NCI-H2081 treated with DMSO at 0.1 percent for 48 hours (cell line): ENCODE data around the gene PSMB10.

Source experiments
- DNase-seq: peaks from one replicate; lab custom pipeline; 2025; lab: John Stamatoyannopoulos, UW

Gene PSMB10

DNA sequence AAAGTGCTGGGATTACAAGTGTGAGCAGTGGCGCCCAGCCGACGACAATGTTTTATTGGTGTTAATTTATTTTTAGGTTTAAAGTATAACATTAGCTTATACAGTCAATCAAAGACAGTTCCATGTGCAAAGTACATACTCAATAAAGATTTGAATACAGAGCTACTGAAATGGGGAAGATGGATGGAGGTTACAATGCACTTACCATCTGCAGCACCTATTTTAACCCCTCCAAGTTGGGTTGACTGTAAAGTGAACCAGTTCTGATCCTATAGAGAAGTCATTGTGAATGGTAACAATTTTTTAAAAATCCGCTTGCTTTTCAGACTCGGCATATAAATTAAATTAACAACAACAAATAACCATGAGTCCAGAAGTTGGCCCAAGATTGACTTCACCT lies 44.3 kb downstream of the PSMB10 start:
- DNase-seq, result no peak

DNA sequence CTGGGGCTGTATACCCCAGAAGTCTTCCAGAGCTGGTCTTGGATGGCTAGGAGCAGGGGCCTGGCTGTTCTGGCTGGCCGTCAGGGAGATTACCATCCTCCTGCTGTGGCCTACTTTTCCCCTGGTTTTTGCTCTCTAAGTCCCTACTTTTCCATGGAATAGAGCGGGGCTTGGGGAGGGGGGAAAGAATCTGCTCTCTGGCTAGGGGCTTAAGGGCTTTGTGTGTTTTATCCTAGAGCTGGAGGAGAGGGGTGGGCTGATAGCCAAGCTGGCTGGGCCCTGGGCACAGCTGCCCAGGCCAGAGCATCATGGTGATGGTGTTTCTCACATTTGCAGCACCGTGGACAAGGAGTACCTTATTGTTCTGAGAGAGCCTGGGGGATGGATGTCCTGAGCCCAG lies 48.3 kb downstream of the PSMB10 start:
- no peak for DNase-seq

DNA sequence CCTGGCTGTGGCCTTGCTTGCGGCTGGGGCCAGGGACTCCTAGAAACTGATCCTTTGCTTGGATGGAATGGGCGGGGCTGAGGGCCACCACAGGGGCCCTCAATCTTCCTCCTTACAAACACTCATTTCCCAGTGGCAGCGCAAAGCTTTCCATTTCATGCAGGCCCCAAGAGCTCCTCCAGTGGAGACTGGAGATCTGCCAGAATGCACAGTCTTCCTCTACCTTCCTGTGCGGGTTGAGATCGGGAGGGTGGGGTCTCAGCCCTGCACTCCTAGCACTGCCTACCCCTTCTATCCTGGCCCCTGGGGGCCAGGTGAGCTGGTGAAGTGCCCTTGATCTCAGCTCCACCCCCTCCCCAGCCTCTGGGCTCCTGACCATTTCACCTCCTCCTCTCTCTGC lies 50.3 kb downstream of the PSMB10 start:
- DNase-seq, result no peak

DNA sequence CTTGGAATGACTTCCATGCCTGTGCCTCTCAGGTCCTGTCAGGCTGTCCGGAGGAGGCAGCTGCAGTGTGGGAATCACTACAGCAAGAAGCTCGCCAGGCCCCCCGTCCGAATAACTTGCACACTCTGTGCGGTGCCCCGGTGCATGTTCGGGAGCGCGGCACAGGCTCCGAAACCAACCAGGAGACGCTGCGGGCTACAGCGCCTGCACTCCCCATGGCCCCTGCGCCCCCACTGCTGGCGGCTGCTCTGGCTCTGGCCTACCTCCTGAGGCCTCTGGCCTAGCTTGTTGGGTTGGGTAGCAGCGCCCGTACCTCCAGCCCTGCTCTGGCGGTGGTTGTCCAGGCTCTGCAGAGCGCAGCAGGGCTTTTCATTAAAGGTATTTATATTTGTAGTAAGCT lies 50.7 kb downstream of the PSMB10 start:
- DNase-seq, result no peak

DNA sequence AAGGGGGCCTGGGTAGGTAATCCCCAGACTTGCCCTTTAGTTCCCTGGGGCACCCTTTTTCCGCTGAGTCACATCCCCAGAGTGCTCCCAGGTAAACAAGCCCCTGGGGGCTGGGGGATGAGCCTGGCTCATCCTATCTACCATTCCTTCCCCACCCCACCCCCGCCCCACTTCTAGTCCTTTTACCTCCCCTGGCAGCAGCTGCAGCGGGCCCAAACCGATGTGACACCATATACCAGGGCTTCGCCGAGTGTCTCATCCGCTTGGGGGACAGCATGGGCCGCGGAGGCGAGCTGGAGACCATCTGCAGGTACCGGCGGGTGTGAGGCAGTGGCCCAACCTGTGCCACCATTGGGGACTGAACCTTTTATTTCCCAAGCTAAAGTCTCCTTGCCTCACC lies 51.1 kb downstream of the PSMB10 start:
- no peak for DNase-seq

DNA sequence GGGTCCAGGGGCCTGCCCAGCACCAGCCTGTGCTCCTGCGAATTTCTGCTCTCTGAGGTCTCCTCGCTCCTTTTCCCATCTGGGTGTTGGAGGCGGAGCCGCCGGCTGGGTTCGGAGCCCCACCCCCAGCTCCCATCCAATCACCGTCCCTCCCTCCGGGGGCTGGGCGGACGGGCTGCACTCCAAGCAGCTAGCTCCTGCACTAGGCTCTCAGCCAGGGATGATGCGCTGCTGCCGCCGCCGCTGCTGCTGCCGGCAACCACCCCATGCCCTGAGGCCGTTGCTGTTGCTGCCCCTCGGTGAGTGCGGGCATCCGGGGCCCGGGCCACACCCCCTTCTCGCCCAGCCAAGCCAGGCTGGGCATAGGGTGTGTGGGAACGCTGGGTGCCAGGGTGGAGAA lies 52.0 kb downstream of the PSMB10 start, which contains the start of gene NRN1L:
Gene NRN1L (plus strand): TSS at position 202 of the 400 bp plus-strand sequence. CDS start 19 bp downstream, at position 221.
- peak; percentile 7 for DNase-seq
